Stimulated activated CD8-positive, alpha-beta memory T cell treated with anti-CD3 and anti-CD28 coated beads, Interleukin-7, amount 100 ng/mL, for 1 hour (primary cell): ENCODE measurements around the gene RIMS4.

ENCODE experiments used
- DNase-seq, 2 donors: peaks; one replicate each; pipeline ENCODE4 v3.0.0-alpha.2; 2020; ENCODE audit warnings: low read depth in 2 of 2

Gene RIMS4

GRCh38 chr20:44742304-44743079 lies 67.9 kb downstream of the RIMS4 start:
- DNase-seq, result no peak

DNA sequence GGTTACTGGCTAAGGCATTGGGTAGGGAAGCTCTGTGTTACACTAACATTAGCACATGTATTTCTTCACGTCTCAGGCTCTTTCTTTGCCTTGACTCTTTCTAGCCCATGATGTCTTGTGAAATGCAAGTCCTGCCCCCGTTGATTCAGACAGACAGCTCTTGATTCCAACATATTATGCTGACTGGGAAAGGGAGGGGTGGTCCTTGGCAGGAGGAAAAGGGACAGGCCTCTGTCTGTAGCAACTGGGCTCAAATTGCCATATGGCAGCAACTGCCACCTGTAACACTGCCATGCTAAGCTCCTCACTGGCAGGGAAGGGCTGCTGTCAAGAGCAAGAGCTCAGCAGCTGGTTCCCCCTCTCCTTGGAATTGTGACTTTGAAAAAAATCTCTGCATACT lies 70.4 kb downstream of the RIMS4 start:
- no peak for DNase-seq

DNA sequence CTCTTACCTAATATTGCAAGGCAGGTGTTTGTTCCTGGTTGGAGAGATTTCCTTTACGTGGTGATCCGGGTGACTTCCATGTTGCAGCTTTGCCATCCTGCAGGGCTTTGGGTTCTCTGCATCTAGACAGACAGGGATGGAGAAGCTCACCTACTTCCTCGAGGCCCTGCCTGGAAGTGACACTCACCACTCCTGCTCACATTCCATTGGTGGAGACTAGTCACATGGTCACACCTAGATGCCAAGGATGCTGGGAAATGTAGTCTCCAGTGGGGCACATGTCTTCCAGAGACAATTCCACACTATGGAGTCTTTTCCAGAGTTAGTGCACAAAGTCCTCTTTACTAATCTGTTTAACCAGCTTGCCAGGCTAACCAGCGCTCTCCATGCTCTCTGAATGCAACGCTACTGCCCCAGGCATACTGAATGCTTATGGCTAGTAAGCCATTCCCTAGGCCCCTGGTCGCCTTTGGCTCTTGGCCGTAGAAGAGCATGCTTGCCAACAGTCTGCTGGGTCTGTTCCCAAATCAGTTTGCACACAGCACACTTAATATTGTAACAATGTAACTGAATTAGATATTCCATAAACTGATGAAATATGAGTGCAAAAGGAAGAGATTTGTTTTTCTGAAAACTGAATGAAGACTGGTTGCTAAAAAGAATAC lies 71.4 kb downstream of the RIMS4 start:
- DNase-seq, result no peak

GRCh38 chr20:44737116-44737515 lies 73.2 kb downstream of the RIMS4 start:
- DNase-seq, result no peak

DNA sequence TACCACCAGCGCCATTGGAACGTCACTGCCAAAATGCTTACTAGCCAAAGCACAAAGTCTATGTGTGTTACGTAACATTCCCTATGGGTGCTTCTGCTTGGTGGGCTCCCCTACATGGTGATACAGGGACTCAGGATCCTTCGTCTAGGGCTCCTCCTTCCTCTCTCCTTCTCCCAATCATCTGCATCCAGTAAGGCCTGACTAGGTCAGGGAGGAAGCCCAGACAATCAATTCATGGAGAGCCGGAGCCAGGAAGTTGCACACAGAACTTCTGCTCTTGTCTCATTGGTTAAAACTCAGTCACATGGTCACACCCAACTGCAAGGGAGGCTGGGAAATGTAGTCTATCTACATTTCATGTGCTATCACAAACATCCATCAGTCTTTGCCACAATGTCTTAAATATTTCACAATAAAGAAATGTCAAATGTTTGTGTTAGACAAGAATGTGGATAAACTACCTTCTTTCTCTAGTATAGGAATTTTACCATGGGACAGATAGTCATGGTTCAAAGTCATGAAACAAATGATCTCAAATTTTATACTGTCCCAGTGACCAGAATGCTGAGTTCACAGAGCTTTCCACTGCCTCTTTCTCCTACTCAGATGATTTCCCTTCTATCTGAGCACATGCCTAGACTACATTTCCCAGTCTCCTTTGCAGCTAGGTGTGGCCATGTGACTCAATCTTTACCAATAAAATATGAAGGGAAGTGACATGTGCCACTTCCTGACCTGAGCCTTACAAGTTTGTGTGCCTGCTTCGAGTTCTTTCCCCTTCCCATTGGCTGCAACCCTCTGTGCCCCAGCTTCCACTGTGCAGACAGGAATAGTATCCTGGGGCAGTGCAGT lies 74.0 kb downstream of the RIMS4 start:
- DNase-seq, result no peak

- DNase-seq, result no peak
Measured at GRCh38 chr20:44735816-44736169, 74.6 kb downstream of the RIMS4 start.

DNA sequence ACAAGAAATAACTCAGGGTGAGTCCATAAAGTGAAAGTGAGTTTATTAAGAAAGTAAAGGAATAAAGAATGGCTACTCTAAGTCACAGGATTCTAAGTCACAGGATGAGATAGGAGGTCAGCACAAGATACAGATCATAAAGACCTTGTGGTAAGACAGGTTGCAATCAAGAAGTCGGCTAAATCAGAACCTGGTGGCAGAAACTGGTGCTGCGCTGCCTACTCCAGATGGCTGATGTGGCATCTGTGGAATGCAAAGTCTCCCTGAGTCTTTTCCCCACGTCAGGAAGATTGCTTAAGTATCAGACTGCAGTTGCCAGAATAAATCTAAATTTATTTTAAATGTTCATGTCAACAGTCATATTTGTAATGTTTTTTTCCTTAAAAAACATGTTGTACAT lies 75.4 kb downstream of the RIMS4 start:
- DNase-seq, result no peak

GRCh38 chr20:44733341-44734069 lies 76.8 kb downstream of the RIMS4 start:
- peak in 1 of 2 donors; percentile 32 for DNase-seq

DNA sequence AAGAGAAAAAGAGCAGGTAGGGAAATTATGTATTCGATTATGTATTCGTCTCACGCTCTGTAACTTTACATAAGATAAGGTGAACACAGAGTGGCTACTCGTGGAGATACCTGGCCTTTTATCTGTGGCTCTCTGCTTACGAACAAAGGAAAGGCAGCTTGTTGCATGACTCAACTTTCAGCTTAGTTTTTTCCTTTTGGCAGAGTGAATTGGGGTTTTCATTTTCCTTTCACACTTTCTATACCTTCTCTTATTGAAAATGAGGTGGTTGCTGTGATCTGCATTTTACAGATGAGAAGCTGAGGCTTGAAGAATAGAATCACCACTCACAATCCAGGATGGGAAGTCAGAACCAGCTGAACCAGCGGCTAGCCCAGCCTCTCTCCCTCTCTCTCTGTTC lies 78.0 kb downstream of the RIMS4 start:
- no peak for DNase-seq

DNA sequence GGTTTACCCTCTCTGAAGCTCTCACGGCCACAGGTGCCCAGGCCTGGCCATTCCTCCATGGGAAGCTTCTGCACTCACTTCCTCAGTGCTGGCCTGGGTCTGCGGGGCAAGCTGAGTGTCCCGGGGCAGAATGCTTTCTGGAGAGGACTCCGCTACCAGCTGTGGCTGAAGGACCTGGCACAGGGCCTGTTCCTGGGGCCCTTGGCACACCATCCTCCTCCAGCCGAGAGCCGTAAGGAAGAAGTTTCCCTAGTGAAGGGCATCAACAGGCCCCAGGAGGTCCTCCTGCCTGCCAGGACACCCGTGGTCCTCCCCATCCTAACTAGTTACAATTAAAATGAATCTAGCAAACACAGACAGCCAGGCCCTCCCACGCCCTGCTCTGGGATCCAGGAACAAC lies 78.7 kb downstream of the RIMS4 start:
- DNase-seq, result no peak

GRCh38 chr20:44730441-44730840 lies 79.9 kb downstream of the RIMS4 start:
- no peak for DNase-seq

- no peak for DNase-seq
Measured at GRCh38 chr20:44728801-44729443, 81.4 kb downstream of the RIMS4 start.

GRCh38 chr20:44727651-44728050 lies 82.7 kb downstream of the RIMS4 start:
- DNase-seq, result no peak

DNA sequence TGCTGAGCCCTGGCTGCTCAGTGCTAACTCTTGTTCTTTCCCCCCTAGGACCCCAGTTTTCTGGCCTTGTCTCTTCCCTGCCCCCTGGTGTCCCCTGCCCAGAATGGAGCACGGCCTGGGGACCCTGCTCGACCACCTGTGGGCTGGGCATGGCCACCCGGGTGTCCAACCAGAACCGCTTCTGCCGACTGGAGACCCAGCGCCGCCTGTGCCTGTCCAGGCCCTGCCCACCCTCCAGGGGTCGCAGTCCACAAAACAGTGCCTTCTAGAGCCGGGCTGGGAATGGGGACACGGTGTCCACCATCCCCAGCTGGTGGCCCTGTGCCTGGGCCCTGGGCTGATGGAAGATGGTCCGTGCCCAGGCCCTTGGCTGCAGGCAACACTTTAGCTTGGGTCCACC lies 83.3 kb downstream of the RIMS4 start:
- no peak for DNase-seq

DNA sequence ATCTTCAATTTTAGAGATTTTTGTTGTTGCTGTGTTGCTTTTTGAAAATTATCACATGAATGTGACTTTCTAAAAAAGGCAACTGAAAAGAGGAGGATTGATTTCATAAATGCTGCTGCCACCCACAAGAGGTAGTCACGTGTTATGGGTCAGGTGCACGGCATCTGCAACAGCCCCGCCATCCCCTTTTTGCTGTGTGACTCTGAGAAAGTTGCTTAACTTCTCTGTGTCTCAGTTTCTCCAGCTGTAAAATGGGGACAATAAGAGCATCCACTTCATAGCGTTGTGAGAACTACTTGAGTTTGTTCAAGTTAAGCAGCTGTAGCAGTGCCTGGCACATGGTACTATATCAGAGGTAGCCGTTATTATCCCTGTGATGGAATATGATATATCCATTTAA lies 84.5 kb downstream of the RIMS4 start:
- DNase-seq, result no peak

- DNase-seq, result no peak
Measured at GRCh38 chr20:44724423-44725091, 85.8 kb downstream of the RIMS4 start.

- DNase-seq, result no peak
Measured at GRCh38 chr20:44723798-44724362, 86.5 kb downstream of the RIMS4 start.

- no peak for DNase-seq
Measured at GRCh38 chr20:44723391-44723790, 87.0 kb downstream of the RIMS4 start.

DNA sequence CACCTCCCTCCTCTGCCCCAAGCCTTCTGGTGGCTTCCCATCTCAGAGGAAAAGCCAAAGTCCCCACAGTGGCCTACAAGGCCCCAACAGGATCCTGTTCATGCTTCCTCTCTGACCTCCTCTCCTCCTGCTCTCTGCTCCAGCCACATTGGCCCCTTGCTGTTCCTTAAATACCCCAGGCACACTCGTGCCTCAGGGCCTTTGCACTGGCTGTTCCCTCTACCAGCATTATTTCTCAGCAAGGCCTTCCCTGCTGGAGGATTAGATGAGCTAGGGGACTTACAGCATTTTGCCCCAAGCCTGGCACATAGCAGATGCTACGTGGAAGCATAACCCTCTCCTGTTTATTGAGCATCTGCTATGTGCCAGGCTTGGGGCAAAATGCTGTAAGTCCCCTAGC lies 87.4 kb downstream of the RIMS4 start:
- no peak for DNase-seq

GRCh38 chr20:44721785-44722054 lies 88.6 kb downstream of the RIMS4 start:
- no peak for DNase-seq
